ENCODE measurements around the gene ABCC8. TPM values are rescaled to one million over a fixed set of nuclear protein-coding genes. Genes with fewer than 3 reads are reported as not detected.

Gene ABCC8
- total and polyA plus RNA-seq, 9 of the 15 experiments (the other 6 are each of a cell fraction or from before 2014, with no cell fraction given), result not detected

DNA sequence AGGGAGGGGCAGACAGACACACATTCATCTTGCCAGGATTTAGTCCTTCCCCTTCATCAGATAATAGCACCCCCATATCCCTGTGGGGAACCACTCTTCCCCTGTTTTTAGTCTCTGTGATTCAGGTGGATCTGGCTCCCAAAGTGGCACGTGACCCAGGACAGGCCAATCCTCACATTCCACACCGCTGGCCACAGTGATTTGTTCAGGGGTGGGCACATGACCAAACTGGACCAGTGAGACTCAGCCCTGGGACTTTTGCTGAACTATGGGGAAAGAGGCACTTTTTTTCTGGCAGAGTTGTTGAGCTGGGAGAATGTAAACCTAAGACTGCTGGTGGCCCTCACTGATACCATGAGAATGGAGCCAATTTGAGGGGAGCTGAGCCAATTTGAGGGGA, 69.1 kb downstream of the ABCC8 start (continued):
- TF ChIP-seq ZBTB11 (CRISPR knock-in tag; IDR thresholded peaks at IDR 0.05), result no peak

DNA sequence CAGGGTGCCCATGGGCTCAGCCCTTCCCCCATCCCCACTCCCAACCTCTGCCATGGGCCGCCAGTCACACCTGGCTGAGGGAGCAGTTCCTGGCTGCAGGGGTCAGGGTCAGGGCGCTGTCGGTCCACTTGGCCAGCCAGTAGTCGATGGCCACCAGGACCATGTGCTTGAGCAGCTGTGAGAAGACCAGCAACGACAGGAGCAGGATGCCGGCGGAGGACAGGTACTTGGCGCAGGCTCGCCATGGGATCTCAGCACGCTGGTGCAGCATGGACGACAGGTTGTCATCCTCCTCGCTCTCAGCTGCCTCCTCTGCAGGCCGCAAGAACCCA, 69.9 kb downstream of the ABCC8 start:
- 51% methylated on average over 13 of the region's 13 CpGs for WGBS (ENCODE audit: insufficient coverage, low coverage, missing lambda C conversion rate)
- DNase-seq (ENCODE audit: extremely low read depth in 1 of 4, low spot score in 3 of 4) (no peak), ATAC-seq (no peak), FAIRE-seq (no peak)
- Histone ChIP-seq H3K36me3 (ENCODE audit: control insufficient read depth, insufficient read depth, low read length) (no peaks in the 10 kb centered on the region), H3K9me1 (ENCODE audit: control insufficient read depth, insufficient read depth, low read length) (no peaks in the 10 kb centered on the region), H3K4me2 (ENCODE audit: insufficient read depth, low read length) (no peak overlapping the region), H3K27me3 (ENCODE audit: control insufficient read depth in 2 of 2, insufficient read depth in 2 of 2, low read length in 2 of 2) (peaks cover 10 to 28% of the 10 kb centered on the region in 2 experiments; a peak in 3 of 5 replicates), H3K79me2 (ENCODE audit: control insufficient read depth, insufficient read depth, low read length) (no peaks in the 10 kb centered on the region), H3K9ac (ENCODE audit: insufficient read depth in 1 of 2, low read depth in 2 of 2, low read length in 2 of 2) (no peak overlapping the region), H3K4me1 (replicated peaks in 1 of 2; ENCODE audit: control insufficient read depth in 2 of 2, insufficient read depth in 2 of 2, low read length in 2 of 2) (peaks cover 6 to 7% of the 10 kb centered on the region in 2 experiments; a peak in 2 of 5 replicates), H3K27ac (ENCODE audit: extremely low read depth, low read depth, low read length) (no peak overlapping the region), H3K4me3 (no peak overlapping the region), H3K9me3 (replicated peaks; ENCODE audit: control insufficient read depth, insufficient read depth, low read depth, low read length) (no peaks in the 10 kb centered on the region), H2AFZ (ENCODE audit: low read depth, low read length) (no peak overlapping the region), H4K20me1 (replicated peaks; ENCODE audit: control insufficient read depth, insufficient read depth, low read length) (0 out of 2 replicates have a peak, but pooled peaks cover 5% of the 10 kb centered on the region)
- TF ChIP-seq PHF20 (IDR thresholded peaks at IDR 0.05; ENCODE audit: partially characterized antibody), result no peak
- TF ChIP-seq MXD1 (CRISPR knock-in tag; IDR thresholded peaks at IDR 0.05; ENCODE audit: borderline replicate concordance, poor library complexity, severe bottlenecking), result no peak
- BruUV-seq (replicated peaks), result no TSS peak
- intact Hi-C loops (cut with micrococcal nuclease), result no loop called here
- ChIA-PET POLR2A (no interaction called here), CTCF (ENCODE audit: low intra/inter-chr PET ratio) (no interaction called here)
- in situ Hi-C loops (cut with MboI), result no loop called here
